IMR-90 (cell line): ENCODE results near the gene SRSF2. TPM values are rescaled to one million over a fixed set of nuclear protein-coding genes. Genes with fewer than 3 reads are reported as not detected.

ENCODE experiments used
- ATAC-seq: fragments of 200-7000 bp; cut with Tn5 transposase; 2 replicates; pipeline ENCODE4 v1.9.1; 2020; ENCODE audit warnings: low read depth, mild to moderate bottlenecking, moderate library complexity
- BruUV-seq: library from RNA; stranded (reverse); fragments of 400-500 nt; replicated peaks from 2 replicates; lab custom pipeline; 2021; lab: Mats Ljungman, UMichigan
- CTCF ChIA-PET: fragments of 300-600 bp; formaldehyde crosslinking; extraction: SDS; loops from one replicate; lab custom pipeline; 2021; ENCODE audit warnings: antibody characterized with exemption; lab: Yijun Ruan, JAX
- POLR2A ChIA-PET: fragments of 300-600 bp; sonication (Branson Sonifier 250); formaldehyde crosslinking; loops from one replicate; lab custom pipeline; 2022; ENCODE audit warnings: antibody characterized with exemption; ENCODE audit not compliant: unreplicated experiment; lab: Charles Lee
- DNase-seq: peaks from one replicate; pipeline ENCODE4 v3.0.0; 2013
- H2AFZ ChIP-seq: replicated peaks from 2 replicates; pipeline ENCODE3; 2013; ENCODE audit warnings: low read length, mild to moderate bottlenecking; ENCODE audit not compliant: poor library complexity
- H2AK5ac ChIP-seq: 2 replicates; pipeline ENCODE4 v1.6.1; 2013; ENCODE audit warnings: low read depth, low read length, inconsistent platforms
- H2AK9ac ChIP-seq: replicated peaks from 2 replicates; pipeline ENCODE3; 2013; ENCODE audit warnings: mild to moderate bottlenecking, low read depth, low read length, moderate library complexity; ENCODE audit not compliant: poor library complexity
- H2BK120ac ChIP-seq: 2 replicates; pipeline ENCODE4 v1.6.1; 2013; ENCODE audit warnings: low read depth, low read length, inconsistent platforms
- H2BK15ac ChIP-seq: 3 replicates; pipeline ENCODE4 v1.6.1; 2013; ENCODE audit warnings: low read depth, low read length, inconsistent platforms
- H2BK20ac ChIP-seq: 2 replicates; pipeline ENCODE4 v1.6.1; 2013; ENCODE audit warnings: low read depth, mild to moderate bottlenecking, inconsistent platforms, low read length, moderate library complexity
- H2BK5ac ChIP-seq: 2 replicates; pipeline ENCODE4 v1.6.1; 2013; ENCODE audit warnings: mild to moderate bottlenecking, low read depth, low read length, inconsistent platforms; ENCODE audit not compliant: poor library complexity, severe bottlenecking
- H3K14ac ChIP-seq: replicated peaks from 2 replicates; pipeline ENCODE4 v1.6.1; 2013; ENCODE audit warnings: low read depth, low read length, inconsistent platforms
- H3K18ac ChIP-seq: 2 replicates; pipeline ENCODE4 v1.6.1; 2013; ENCODE audit warnings: low read depth, low read length, control low read depth
- H3K23ac ChIP-seq: 2 replicates; pipeline ENCODE4 v1.6.1; 2013; ENCODE audit warnings: low read depth, low read length, inconsistent platforms
- H3K27ac ChIP-seq: 2 replicates; pipeline ENCODE4 v1.5.1; 2013; ENCODE audit warnings: mild to moderate bottlenecking, control low read depth, low read length; ENCODE audit not compliant: insufficient read depth
- H3K27me3 ChIP-seq: 2 replicates; pipeline ENCODE4 v1.6.1; 2013; ENCODE audit warnings: low read length; ENCODE audit not compliant: control insufficient read depth, insufficient read depth
- H3K36me3 ChIP-seq: 2 replicates; pipeline ENCODE4 v1.6.1; 2013; ENCODE audit warnings: low read length, mixed read lengths; ENCODE audit not compliant: control insufficient read depth, insufficient read depth
- H3K4ac ChIP-seq: 2 replicates; pipeline ENCODE4 v1.6.1; 2013; ENCODE audit warnings: low read depth, low read length, inconsistent platforms
- H3K4me1 ChIP-seq: 2 replicates; pipeline ENCODE4 v1.6.1; 2013; ENCODE audit warnings: low read length, mixed read lengths; ENCODE audit not compliant: control insufficient read depth, insufficient read depth
- H3K4me2 ChIP-seq: 2 replicates; pipeline ENCODE4 v1.6.1; 2013; ENCODE audit warnings: low read depth, mild to moderate bottlenecking, control low read depth, low read length, moderate library complexity
- H3K4me3 ChIP-seq: 2 replicates; pipeline ENCODE4 v1.5.1; 2013; ENCODE audit warnings: low read depth, mild to moderate bottlenecking, control low read depth, low read length, moderate library complexity; ENCODE audit not compliant: insufficient read depth
- H3K56ac ChIP-seq: 2 replicates; pipeline ENCODE4 v1.6.1; 2013; ENCODE audit warnings: low read length, inconsistent platforms; ENCODE audit not compliant: insufficient read depth; ENCODE audit errors: extremely low read depth
- H3K79me1 ChIP-seq, 2 experiments: 2 replicates each; pipeline ENCODE4 v1.6.1; 2013; ENCODE audit warnings: low read length in 2 of 2, inconsistent platforms in 1 of 2, low read depth in 1 of 2
- H3K9ac ChIP-seq: 2 replicates; pipeline ENCODE4 v1.6.1; 2013; ENCODE audit warnings: low read depth, low read length, control low read depth
- H3K9me1 ChIP-seq: 2 replicates; pipeline ENCODE4 v1.6.1; 2013; ENCODE audit warnings: low read length, inconsistent platforms; ENCODE audit not compliant: insufficient read depth
- H3K9me3 ChIP-seq: 2 replicates; pipeline ENCODE4 v1.6.1; 2013; ENCODE audit warnings: low read length; ENCODE audit not compliant: control insufficient read depth, insufficient read depth
- H4K20me1 ChIP-seq: 2 replicates; pipeline ENCODE4 v1.6.1; 2013; ENCODE audit warnings: low read length, inconsistent platforms; ENCODE audit not compliant: insufficient read depth
- H4K5ac ChIP-seq: 2 replicates; pipeline ENCODE4 v1.6.1; 2013; ENCODE audit warnings: mild to moderate bottlenecking, low read depth, low read length, control low read depth
- H4K8ac ChIP-seq, 2 experiments: 2 replicates each; pipeline ENCODE4 v1.6.1; 2013; ENCODE audit warnings: low read depth in 2 of 2, low read length in 2 of 2, control low read depth in 1 of 2, inconsistent platforms in 1 of 2
- H4K91ac ChIP-seq: 2 replicates; pipeline ENCODE4 v1.6.1; 2013; ENCODE audit warnings: low read depth, low read length, inconsistent platforms; ENCODE audit not compliant: insufficient read depth
- CHD1 ChIP-seq: IDR thresholded peaks from 2 replicates; pipeline ENCODE4 v1.6.1; 2012; ENCODE audit warnings: low read depth, low read length, improper control_type of control experiment
- CTCF ChIP-seq: conservative IDR thresholded peaks from 2 replicates; pipeline ENCODE4 v1.5.1; 2012; ENCODE audit warnings: mild to moderate bottlenecking, low read depth, low read length, improper control_type of control experiment
- ELK1 ChIP-seq: fragments of 150-350 bp; IDR thresholded peaks from 2 replicates; pipeline ENCODE4 v1.6.1; 2016; ENCODE audit warnings: low read depth, mild to moderate bottlenecking, low read length, moderate library complexity, borderline replicate concordance
- FOS ChIP-seq: fragments of 150-350 bp; IDR thresholded peaks from 2 replicates; pipeline ENCODE4 v1.6.1; 2016; ENCODE audit warnings: low read depth, low read length
- MAFK ChIP-seq: IDR thresholded peaks from 2 replicates; pipeline ENCODE4 v1.6.1; 2012; ENCODE audit warnings: low read depth, low read length, improper control_type of control experiment
- MXI1 ChIP-seq: IDR thresholded peaks from 2 replicates; pipeline ENCODE4 v1.6.1; 2012; ENCODE audit warnings: low read depth, mild to moderate bottlenecking, low read length, moderate library complexity, borderline replicate concordance
- NFE2L2 ChIP-seq: fragments of 150-350 bp; IDR thresholded peaks from 2 replicates; pipeline ENCODE4 v1.6.1; 2016; ENCODE audit warnings: low read depth, mild to moderate bottlenecking, low read length
- POLR2A ChIP-seq: IDR thresholded peaks from 2 replicates; pipeline ENCODE4 v1.6.1; 2012; ENCODE audit warnings: mild to moderate bottlenecking, low read depth, low read length
- RAD21 ChIP-seq: IDR thresholded peaks from 2 replicates; pipeline ENCODE4 v1.6.1; 2012; ENCODE audit warnings: low read length, improper control_type of control experiment
- RCOR1 ChIP-seq: IDR thresholded peaks from 2 replicates; pipeline ENCODE4 v1.6.1; 2012; ENCODE audit warnings: mild to moderate bottlenecking, low read length, improper control_type of control experiment; ENCODE audit not compliant: insufficient replicate concordance
- RFX5 ChIP-seq: IDR thresholded peaks from 2 replicates; pipeline ENCODE4 v1.8.0; 2012; ENCODE audit warnings: low read depth, mild to moderate bottlenecking, low read length, moderate library complexity
- SMC3 ChIP-seq: fragments of 150-350 bp; IDR thresholded peaks from 2 replicates; pipeline ENCODE4 v1.6.1; 2016; ENCODE audit warnings: low read depth, mild to moderate bottlenecking, antibody characterized with exemption, low read length, moderate library complexity
- USF2 ChIP-seq: fragments of 150-350 bp; IDR thresholded peaks from 2 replicates; pipeline ENCODE4 v1.6.1; 2017; ENCODE audit warnings: mild to moderate bottlenecking, antibody characterized with exemption, low read length, low read depth
- WGBS, 2 experiments: methylation state at CpG; one replicate each; pipeline versions ENCODE4 v1.1.5 to v1.1.7; 2013; ENCODE audit warnings: missing lambda C conversion rate in 2 of 2; ENCODE audit not compliant: insufficient read length in 1 of 2; ENCODE audit errors: extremely low coverage in 2 of 2; 5-methylcytosine and 5-hydroxymethylcytosine counted together
- dilution Hi-C: fragments of 300-500 bp; cut with HindIII; formaldehyde crosslinking; loops from one replicate; pipeline ENCODE4 v1.14.3; 2018; ENCODE audit warnings: low sequenced_read_pairs; ENCODE audit not compliant: unreplicated experiment
- in situ Hi-C: fragments of 300-500 bp; cut with MboI; formaldehyde crosslinking; loops from 3 replicates; pipeline ENCODE4 v1.14.3; 2019; ENCODE audit warnings: low sequenced_read_pairs, inconsistent platforms, mixed read lengths
- intact Hi-C: fragments of 100-400 bp; cut with micrococcal nuclease; formaldehyde crosslinking; loops from 2 replicates; pipeline ENCODE4 v1.10.0; 2022
- polyA plus RNA-seq, 3 experiments: library from polyadenylated mRNA; depleted of rRNA; stranded (reverse); fragments of >200 nt; gene quantifications; 2 replicates each; pipeline ENCODE4 v1.2.3, GENCODE V29; 2012; ENCODE audit warnings: low replicate concordance in 1 of 3
- total RNA-seq: library from RNA; depleted of rRNA; stranded (reverse); fragments of >200 nt; gene quantifications from 2 replicates; pipeline ENCODE4 v1.2.3, GENCODE V29; 2012

The SRSF2 gene
- total and polyA plus RNA-seq, 2 of the 4 experiments (the other 2 are of a cell fraction) = 98.0 to 296 TPM

GRCh38 chr17:76757256-76757655 is 20.1 kb upstream of the SRSF2 start:
- Histone ChIP-seq H4K8ac (no peak overlapping the region), H3K27ac (no peak overlapping the region), H2BK20ac (no peak overlapping the region), H3K14ac (no peak overlapping the region), H2AFZ (no peak overlapping the region), H3K9me1 (peaks cover 5% of the 10 kb centered on the region; the same call in 1 of the 2 replicates), H2AK9ac (no peak overlapping the region), H4K91ac (no peak overlapping the region), H3K56ac (no peak overlapping the region), H3K9me3 (no peaks in the 10 kb centered on the region), H4K5ac (no peak overlapping the region), H2BK5ac (no peak overlapping the region), H2AK5ac (no peak overlapping the region), H3K4me3 (no peak overlapping the region), H2BK15ac (no peak overlapping the region), H4K20me1 (no peaks in the 10 kb centered on the region), H3K18ac (no peak overlapping the region), H3K4me1 (no peaks in the 10 kb centered on the region), H3K27me3 (no peaks in the 10 kb centered on the region), H3K36me3 (peaks cover 20% of the 10 kb centered on the region), H3K79me1 (0 out of 4 replicates have a peak, but pooled peaks cover 0 to 3% of the 10 kb centered on the region in 2 experiments), H3K23ac (no peak overlapping the region), H3K9ac (no peak overlapping the region), H3K4ac (no peak overlapping the region), H2BK120ac (no peak overlapping the region), H3K4me2 (no peak overlapping the region)
- POLR2A ChIA-PET = no interaction called here
- WGBS, 2 experiments = 81% methylated on average over 3 of the region's 5 CpGs; no CpG with 5 or more reads in 1 of the 2 experiments
- dilution Hi-C loops = no loop called here
- intact Hi-C loops = no loop called here
- ATAC-seq (no peak), DNase-seq (no peak)
- BruUV-seq = no TSS peak
- in situ Hi-C loops = no loop called here
- TF ChIP-seq CHD1 (no peak), NFE2L2 (no peak), ELK1 (no peak), MAFK (no peak), RFX5 (no peak), SMC3 (no peak), USF2 (no peak), RAD21 (no peak), RCOR1 (no peak), MXI1 (no peak), POLR2A (no peak), CTCF (no peak), FOS (no peak)
- CTCF ChIA-PET = no interaction called here
